Activated T-helper 1 cell treated with anti-CD3 and anti-CD28 coated beads, Interleukin-12 subunit alpha, Interleukin-12 subunit beta, Interleukin-2, Interleukin-4 antibody, amounts not matched to agents 30 ng/mL and 10 ng/mL and 1 ng/mL, durations not matched to agents 14 hours and 24 hours and 36 hours (primary cell): ENCODE data around the gene TNFRSF8. TPM values are rescaled to one million over a fixed set of nuclear protein-coding genes. Genes with fewer than 3 reads are reported as not detected.
"Not testable (repeated sequence)": the region's sequence is repeated elsewhere in the genome, so short reads cannot be mapped to it uniquely, and the experiment has no call there.

ENCODE experiments used
- DNase-seq: peaks from one replicate; pipeline ENCODE4 v3.0.0; 2021; ENCODE audit warnings: low spot score
- H3K27ac Mint-ChIP-seq: one replicate; pipeline ENCODE4 v1.8.0; 2021; ENCODE audit warnings: mild to moderate bottlenecking, mixed read lengths
- H3K27me3 Mint-ChIP-seq: one replicate; pipeline ENCODE4 v1.8.0; 2022; ENCODE audit warnings: mild to moderate bottlenecking, moderate library complexity, mixed read lengths; ENCODE audit not compliant: insufficient read depth
- H3K36me3 Mint-ChIP-seq: one replicate; pipeline ENCODE4 v1.8.0; 2021; ENCODE audit warnings: low read depth, mixed read lengths
- H3K4me1 Mint-ChIP-seq: one replicate; pipeline ENCODE4 v1.8.0; 2021; ENCODE audit warnings: low read depth, mixed read lengths
- H3K4me3 Mint-ChIP-seq: one replicate; pipeline ENCODE4 v1.8.0; 2021; ENCODE audit warnings: mild to moderate bottlenecking, moderate library complexity, mixed read lengths
- H3K9me3 Mint-ChIP-seq: one replicate; pipeline ENCODE4 v1.8.0; 2021; ENCODE audit warnings: mixed read lengths
- intact Hi-C: fragments of 100-400 bp; cut with micrococcal nuclease; formaldehyde crosslinking; loops from one replicate; pipeline ENCODE4 v1.15.1; 2024
- total RNA-seq: library from RNA; stranded (reverse); gene quantifications from 2 replicates; pipeline ENCODE4 v1.2.3, GENCODE V29; 2022

TNFRSF8 gene
- total RNA-seq, 1 donor from 2014 or later = 27.9 TPM

- peaks cover 39% of the 10 kb centered on the region for H3K36me3 Mint-ChIP-seq
- intact Hi-C loops = no loop called here
- no peak overlapping the region for H3K4me3 Mint-ChIP-seq
- no peaks in the 10 kb centered on the region for H3K9me3 Mint-ChIP-seq
- peaks cover 11% of the 10 kb centered on the region for H3K4me1 Mint-ChIP-seq
- H3K27me3 Mint-ChIP-seq = no peaks in the 10 kb centered on the region
- no peak overlapping the region for H3K27ac Mint-ChIP-seq
- DNase-seq = no peak
These were observed 31.8 kb upstream of the TNFRSF8 start for GRCh38 chr1:12031039-12031980.

GRCh38 chr1:12032161-12032621, 30.9 kb upstream of the TNFRSF8 start:
- no peaks in the 10 kb centered on the region for H3K9me3 Mint-ChIP-seq
- intact Hi-C loops = no loop called here
- H3K36me3 Mint-ChIP-seq = peaks cover 33% of the 10 kb centered on the region
- DNase-seq = no peak
- H3K4me3 Mint-ChIP-seq = no peak overlapping the region
- H3K27me3 Mint-ChIP-seq = no peaks in the 10 kb centered on the region
- H3K27ac Mint-ChIP-seq = no peak overlapping the region
- H3K4me1 Mint-ChIP-seq = peaks cover 6% of the 10 kb centered on the region

GRCh38 chr1:12033441-12033840, 29.7 kb upstream of the TNFRSF8 start:
- H3K9me3 Mint-ChIP-seq = not testable (repeated sequence)
- H3K36me3 Mint-ChIP-seq = peaks cover 25% of the 10 kb centered on the region

GRCh38 chr1:12034381-12034801, 28.7 kb upstream of the TNFRSF8 start:
- no peak overlapping the region for H3K4me3 Mint-ChIP-seq
- H3K36me3 Mint-ChIP-seq = peaks cover 23% of the 10 kb centered on the region
- DNase-seq = no peak
- H3K9me3 Mint-ChIP-seq = no peaks in the 10 kb centered on the region
- H3K4me1 Mint-ChIP-seq = peaks cover 23% of the 10 kb centered on the region
- no peaks in the 10 kb centered on the region for H3K27me3 Mint-ChIP-seq
- no peak overlapping the region for H3K27ac Mint-ChIP-seq
- intact Hi-C loops = no loop called here

More at GRCh38 chr1:12033441-12033840, 29.7 kb upstream of the TNFRSF8 start:
- DNase-seq, H3K27me3 Mint-ChIP-seq, intact Hi-C loops, H3K27ac Mint-ChIP-seq, H3K4me3 Mint-ChIP-seq: not testable (repeated sequence)
- H3K4me1 Mint-ChIP-seq = peaks cover 14% of the 10 kb centered on the region

GRCh38 chr1:12035312-12035711, 27.8 kb upstream of the TNFRSF8 start:
- H3K9me3 Mint-ChIP-seq = no peaks in the 10 kb centered on the region
- peaks cover 23% of the 10 kb centered on the region for H3K36me3 Mint-ChIP-seq
- H3K4me3 Mint-ChIP-seq = no peak overlapping the region
- no peaks in the 10 kb centered on the region for H3K27me3 Mint-ChIP-seq
- intact Hi-C loops = no loop called here
- peaks cover 28% of the 10 kb centered on the region for H3K4me1 Mint-ChIP-seq
- no peak overlapping the region for H3K27ac Mint-ChIP-seq
- DNase-seq = no peak

- intact Hi-C loops = loop anchor here (1.0 kb wide), 1 partner anchor 10 kb away; no protein-coding TSS in a partner anchor
- no peak for DNase-seq
- H3K27ac Mint-ChIP-seq = no peak overlapping the region
These were observed 25.4 kb upstream of the TNFRSF8 start for GRCh38 chr1:12037486-12038355.

GRCh38 chr1:12038356-12039163, 24.5 kb upstream of the TNFRSF8 start:
- Mint-ChIP-seq H3K27ac (no peak overlapping the region), H3K27me3 (no peaks in the 10 kb centered on the region), H3K4me1 (peaks cover 37% of the 10 kb centered on the region), H3K36me3 (peaks cover 6% of the 10 kb centered on the region), H3K4me3 (no peak overlapping the region), H3K9me3 (no peaks in the 10 kb centered on the region)
- intact Hi-C loops = loop anchor here (1.0 kb wide), 1 partner anchor 9 kb away; no protein-coding TSS in a partner anchor
- no peak for DNase-seq

More at GRCh38 chr1:12037486-12038355, 25.4 kb upstream of the TNFRSF8 start:
- Mint-ChIP-seq H3K9me3 (no peaks in the 10 kb centered on the region), H3K27me3 (no peaks in the 10 kb centered on the region), H3K4me1 (peaks cover 37% of the 10 kb centered on the region), H3K4me3 (no peak overlapping the region), H3K36me3 (peaks cover 7% of the 10 kb centered on the region)

GRCh38 chr1:12039164-12039525, 24.0 kb upstream of the TNFRSF8 start:
- DNase-seq = no peak
- H3K9me3 Mint-ChIP-seq = no peaks in the 10 kb centered on the region
- H3K36me3 Mint-ChIP-seq = peaks cover 6% of the 10 kb centered on the region
- H3K4me3 Mint-ChIP-seq = no peak overlapping the region
- no peak overlapping the region for H3K27ac Mint-ChIP-seq
- intact Hi-C loops = no loop called here
- H3K4me1 Mint-ChIP-seq = peaks cover 39% of the 10 kb centered on the region
- no peaks in the 10 kb centered on the region for H3K27me3 Mint-ChIP-seq

GRCh38 chr1:12039824-12040456, 23.2 kb upstream of the TNFRSF8 start:
- H3K4me1 Mint-ChIP-seq = peaks cover 47% of the 10 kb centered on the region
- not testable (repeated sequence) for H3K9me3 Mint-ChIP-seq, DNase-seq, H3K4me3 Mint-ChIP-seq, H3K27ac Mint-ChIP-seq, H3K27me3 Mint-ChIP-seq, H3K36me3 Mint-ChIP-seq
- intact Hi-C loops = loop anchor here (1.0 to 10.0 kb wide), 4 partner anchors 21 to 655 kb away; partner anchors contain the start of gene MIIP

- Mint-ChIP-seq H3K27me3 (no peaks in the 10 kb centered on the region), H3K4me3 (no peak overlapping the region), H3K27ac (peak overlapping the region; percentile 29), H3K36me3 (peaks cover 3% of the 10 kb centered on the region), H3K9me3 (no peaks in the 10 kb centered on the region), H3K4me1 (peaks cover 48% of the 10 kb centered on the region)
- DNase-seq = no peak
- intact Hi-C loops = loop anchor here (1.0 to 10.0 kb wide), 4 partner anchors 21 to 656 kb away; partner anchors contain the start of gene MIIP
These were observed 22.5 kb upstream of the TNFRSF8 start for GRCh38 chr1:12040457-12041051.

GRCh38 chr1:12044187-12044877, 18.8 kb upstream of the TNFRSF8 start:
- intact Hi-C loops = loop anchor here (10.0 kb wide), 1 partner anchor 660 kb away; no protein-coding TSS in a partner anchor
- H3K27me3 Mint-ChIP-seq, DNase-seq, H3K4me3 Mint-ChIP-seq, H3K36me3 Mint-ChIP-seq, H3K9me3 Mint-ChIP-seq, H3K27ac Mint-ChIP-seq: not testable (repeated sequence)
- peaks cover 26% of the 10 kb centered on the region for H3K4me1 Mint-ChIP-seq
